Neuronal stem cell (in vitro differentiated cells): ENCODE results near the gene NRAP.
A peak's percentile ranks its signal among the peaks of the same experiment; 100 is the strongest.

Experiments
- DNase-seq: peaks from one replicate; pipeline ENCODE4 v3.0.0-alpha.2; 2013; ENCODE audit warnings: low spot score
- H2AFZ ChIP-seq: one replicate; pipeline ENCODE4 v1.6.1; 2013; ENCODE audit warnings: mild to moderate bottlenecking, low read length, inconsistent platforms
- H2AK5ac ChIP-seq: 2 replicates; pipeline ENCODE4 v1.6.1; 2013; ENCODE audit warnings: low read depth, mild to moderate bottlenecking, inconsistent platforms, low read length, moderate library complexity, mixed read lengths
- H2BK120ac ChIP-seq: 2 replicates; pipeline ENCODE4 v1.6.1; 2013; ENCODE audit warnings: low read depth, mild to moderate bottlenecking, inconsistent platforms, low read length, moderate library complexity, mixed read lengths
- H2BK12ac ChIP-seq: one replicate; pipeline ENCODE4 v1.6.1; 2013; ENCODE audit warnings: low read length, inconsistent platforms
- H2BK15ac ChIP-seq: 2 replicates; pipeline ENCODE4 v1.6.1; 2013; ENCODE audit warnings: mild to moderate bottlenecking, low read length, inconsistent platforms, mixed read lengths
- H2BK5ac ChIP-seq: one replicate; pipeline ENCODE4 v1.6.1; 2013; ENCODE audit warnings: inconsistent platforms, mild to moderate bottlenecking, low read length, moderate library complexity
- H3K14ac ChIP-seq: one replicate; pipeline ENCODE4 v1.6.1; 2013; ENCODE audit warnings: low read length, inconsistent platforms
- H3K18ac ChIP-seq: 2 replicates; pipeline ENCODE4 v1.6.1; 2013; ENCODE audit warnings: low read length, inconsistent platforms
- H3K23ac ChIP-seq: 2 replicates; pipeline ENCODE4 v1.6.1; 2013; ENCODE audit warnings: low read depth, mild to moderate bottlenecking, mixed read lengths, low read length, inconsistent platforms; ENCODE audit not compliant: poor library complexity
- H3K27ac ChIP-seq: replicated peaks from 3 replicates; pipeline ENCODE4 v1.5.1; 2013; ENCODE audit warnings: low read length, inconsistent platforms
- H3K27me3 ChIP-seq, 3 experiments: 2 replicates each; pipeline ENCODE4 v1.6.1; 2013; ENCODE audit warnings: low read length in 3 of 3, mild to moderate bottlenecking in 2 of 3, inconsistent platforms in 1 of 3, low read depth in 1 of 3, mixed read lengths in 1 of 3, moderate library complexity in 1 of 3; ENCODE audit not compliant: control insufficient read depth in 3 of 3, insufficient read depth in 3 of 3
- H3K36me3 ChIP-seq, 2 donors: replicated peaks in 1 of 2; 2 replicates each; pipeline ENCODE4 v1.6.1; 2013; ENCODE audit warnings: low read length in 2 of 2; ENCODE audit not compliant: control insufficient read depth in 2 of 2, insufficient read depth in 2 of 2
- H3K4ac ChIP-seq: 2 replicates; pipeline ENCODE4 v1.6.1; 2013; ENCODE audit warnings: inconsistent platforms, mild to moderate bottlenecking, low read length, moderate library complexity
- H3K4me1 ChIP-seq, 2 donors: 1 replicate in 1 of 2; 2 replicates in 1 of 2; pipeline ENCODE4 v1.6.1; 2013; ENCODE audit warnings: low read length in 2 of 2, low read depth in 1 of 2; ENCODE audit not compliant: control insufficient read depth in 2 of 2, insufficient read depth in 1 of 2
- H3K4me2 ChIP-seq: one replicate; pipeline ENCODE4 v1.6.1; 2013; ENCODE audit warnings: mild to moderate bottlenecking, low read length, inconsistent platforms; ENCODE audit not compliant: insufficient read depth, poor library complexity, severe bottlenecking
- H3K4me3 ChIP-seq, 2 donors: 2 replicates each; pipeline ENCODE4 v1.5.1; 2013; ENCODE audit warnings: low read length in 2 of 2, mild to moderate bottlenecking in 2 of 2, inconsistent platforms in 1 of 2, moderate library complexity in 1 of 2
- H3K79me1 ChIP-seq: one replicate; pipeline ENCODE4 v1.6.1; 2013; ENCODE audit warnings: low read depth, mild to moderate bottlenecking, inconsistent platforms, low read length, moderate library complexity
- H3K9ac ChIP-seq: one replicate; pipeline ENCODE4 v1.6.1; 2013; ENCODE audit warnings: mild to moderate bottlenecking, low read depth, low read length, inconsistent platforms; ENCODE audit not compliant: poor library complexity
- H3K9me3 ChIP-seq, 2 donors: replicated peaks in 1 of 2; 2 replicates each; pipeline versions ENCODE3 to v1.6.1; 2013; ENCODE audit warnings: low read length in 2 of 2, mild to moderate bottlenecking in 2 of 2, inconsistent platforms in 1 of 2, low read depth in 1 of 2, mixed read lengths in 1 of 2, moderate library complexity in 1 of 2; ENCODE audit not compliant: control insufficient read depth in 2 of 2, insufficient read depth in 1 of 2
- H4K8ac ChIP-seq: one replicate; pipeline ENCODE4 v1.6.1; 2013; ENCODE audit warnings: low read depth, mild to moderate bottlenecking, inconsistent platforms, low read length, moderate library complexity
- H4K91ac ChIP-seq: one replicate; pipeline ENCODE4 v1.6.1; 2013; ENCODE audit warnings: low read length, low read depth, mild to moderate bottlenecking, inconsistent platforms; ENCODE audit not compliant: poor library complexity
- WGBS, 2 donors: extraction: QIAGEN DNeasy Blood & Tissue Kit; methylation state at CpG; one replicate each; pipeline ENCODE4 v1.1.7; 2013; ENCODE audit warnings: missing lambda C conversion rate in 2 of 2, mixed read lengths in 1 of 2; ENCODE audit not compliant: insufficient read length in 2 of 2, insufficient replicate concordance in 1 of 2; ENCODE audit errors: extremely low coverage in 2 of 2; 5-methylcytosine and 5-hydroxymethylcytosine counted together

Gene NRAP

DNA sequence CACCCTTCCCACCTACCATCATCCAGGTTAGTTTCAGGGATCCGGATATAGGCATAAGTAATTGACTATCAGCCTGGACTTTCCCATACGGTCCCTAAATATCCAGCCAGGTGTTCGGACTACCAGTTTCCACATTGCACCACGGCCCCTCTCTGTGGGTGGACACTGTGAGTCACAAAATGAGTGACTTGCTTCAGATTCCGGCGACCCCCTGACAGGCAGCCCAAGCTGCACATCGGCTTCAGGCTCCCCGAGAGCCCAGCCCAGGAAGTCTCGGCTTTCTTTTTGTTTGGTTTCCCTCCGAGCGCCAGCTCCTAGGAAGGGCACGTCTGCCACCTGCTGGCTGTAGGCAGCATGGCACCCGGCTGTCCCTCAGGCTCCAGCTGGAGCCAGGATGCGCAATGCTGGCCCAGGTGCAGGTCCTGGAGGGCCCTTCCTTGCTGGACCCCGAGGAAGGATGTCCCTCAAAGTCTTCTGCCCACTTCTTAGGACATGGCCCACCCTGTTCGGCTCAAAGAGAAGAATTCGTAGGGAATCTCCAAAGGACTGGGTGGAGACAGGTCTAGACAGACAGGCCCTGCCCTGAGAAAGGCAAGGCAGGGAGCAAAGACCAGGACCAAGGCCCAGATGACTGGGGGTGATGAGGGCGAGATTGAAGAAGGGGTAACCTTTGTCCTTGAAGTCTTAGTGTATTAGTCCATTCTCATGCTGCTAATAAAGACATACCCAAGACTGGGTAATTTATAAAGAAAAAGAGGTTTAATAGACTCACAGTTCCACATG lies 100.3 kb downstream of the NRAP start:
- H3K4me1 ChIP-seq: peaks cover 3 to 4% of the 10 kb centered on the region in 2 donors
- WGBS, 2 donors: no CpG with 5 or more reads among the region's 18 CpGs
- no peak overlapping the region for H3K4ac ChIP-seq
- H2AFZ ChIP-seq: peak overlapping the region; percentile 83
- H4K91ac ChIP-seq: no peak overlapping the region
- H3K9ac ChIP-seq: no peak overlapping the region
- H3K18ac ChIP-seq: peak overlapping the region; percentile 15
- no peak overlapping the region for H2BK5ac ChIP-seq
- peaks cover 0 to 2% of the 10 kb centered on the region in 2 donors for H3K9me3 ChIP-seq
- no peak overlapping the region for H3K14ac ChIP-seq
- no peak overlapping the region for H3K27ac ChIP-seq
- H2AK5ac ChIP-seq: no peak overlapping the region
- H2BK120ac ChIP-seq: no peak overlapping the region
- H2BK15ac ChIP-seq: no peak overlapping the region
- peak; percentile 77 for DNase-seq
- H2BK12ac ChIP-seq: peak overlapping the region; percentile 14
- no peak overlapping the region for H3K4me2 ChIP-seq
- no peaks in the 10 kb centered on the region for H3K79me1 ChIP-seq
- H3K27me3 ChIP-seq: peaks cover 0 to 29% (median 0%) of the 10 kb centered on the region in 3 experiments
- H3K36me3 ChIP-seq: no peaks in the 10 kb centered on the region
- peak overlapping the region in 1 of 2 donors; percentile 8 for H3K4me3 ChIP-seq
- H3K23ac ChIP-seq: no peak overlapping the region
- H4K8ac ChIP-seq: no peak overlapping the region

GRCh38 chr10:113562704-113563103 lies 101.1 kb downstream of the NRAP start:
- Histone ChIP-seq H3K36me3 (no peaks in the 10 kb centered on the region), H2BK5ac (no peak overlapping the region), H2BK12ac (no peak overlapping the region), H4K91ac (no peak overlapping the region), H3K79me1 (no peaks in the 10 kb centered on the region), H3K14ac (no peak overlapping the region), H3K9ac (no peak overlapping the region), H2BK15ac (no peak overlapping the region), H3K4ac (no peak overlapping the region), H2AK5ac (no peak overlapping the region), H3K4me1 (peaks cover 3 to 7% of the 10 kb centered on the region in 2 donors), H3K4me2 (no peak overlapping the region), H4K8ac (no peak overlapping the region), H3K4me3 (no peak overlapping the region), H3K18ac (no peak overlapping the region), H3K27ac (no peak overlapping the region), H3K27me3 (peaks cover 0 to 37% (median 0%) of the 10 kb centered on the region in 3 experiments), H3K9me3 (peaks cover 0 to 2% of the 10 kb centered on the region in 2 donors), H2AFZ (peak overlapping the region; percentile 83), H3K23ac (no peak overlapping the region), H2BK120ac (no peak overlapping the region)
- no CpG with 5 or more reads among the region's 5 CpGs for WGBS, 2 donors
- no peak for DNase-seq

DNA sequence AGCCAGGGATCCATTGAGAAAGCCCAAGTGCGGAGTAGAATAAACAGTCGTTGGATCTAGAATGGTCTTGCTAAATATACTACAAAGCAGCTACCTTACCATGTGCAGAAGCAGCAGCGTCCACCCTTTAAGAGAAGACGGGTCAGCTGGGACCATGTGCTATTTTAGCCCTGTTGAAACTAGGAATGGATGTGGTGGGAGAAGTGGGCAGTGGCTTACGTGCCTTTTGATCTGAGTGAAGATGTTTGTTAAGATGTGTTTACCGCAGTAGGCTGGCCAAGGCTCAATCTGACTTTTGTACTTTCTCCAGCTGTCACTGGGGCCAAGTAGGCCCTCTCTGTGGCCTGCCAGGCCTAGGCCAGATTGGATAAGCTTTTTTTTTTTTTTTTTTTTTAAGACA lies 101.8 kb downstream of the NRAP start:
- H3K79me1 ChIP-seq: no peaks in the 10 kb centered on the region
- no peak overlapping the region for H3K4me2 ChIP-seq
- peaks cover 3 to 7% of the 10 kb centered on the region in 2 donors for H3K4me1 ChIP-seq
- no peaks in the 10 kb centered on the region for H3K36me3 ChIP-seq
- no peak overlapping the region for H3K27ac ChIP-seq
- H2BK15ac ChIP-seq: no peak overlapping the region
- peaks cover 0 to 2% of the 10 kb centered on the region in 2 donors for H3K9me3 ChIP-seq
- no peak overlapping the region for H2BK12ac ChIP-seq
- peaks cover 0 to 43% (median 0%) of the 10 kb centered on the region in 3 experiments for H3K27me3 ChIP-seq
- no peak overlapping the region for H3K4me3 ChIP-seq
- no peak overlapping the region for H3K14ac ChIP-seq
- H4K91ac ChIP-seq: no peak overlapping the region
- no peak overlapping the region for H4K8ac ChIP-seq
- no peak for DNase-seq
- no peak overlapping the region for H2BK5ac ChIP-seq
- H3K23ac ChIP-seq: no peak overlapping the region
- no peak overlapping the region for H2AFZ ChIP-seq
- H3K18ac ChIP-seq: no peak overlapping the region
- no peak overlapping the region for H3K9ac ChIP-seq
- no peak overlapping the region for H2BK120ac ChIP-seq
- H2AK5ac ChIP-seq: no peak overlapping the region
- WGBS, 2 donors: no CpG with 5 or more reads among the region's 6 CpGs
- H3K4ac ChIP-seq: no peak overlapping the region

- Histone ChIP-seq H2BK5ac (no peak overlapping the region), H3K27ac (no peak overlapping the region), H3K9me3 (peaks cover 0 to 2% of the 10 kb centered on the region in 2 donors), H3K23ac (no peak overlapping the region), H3K4ac (no peak overlapping the region), H3K4me1 (peaks cover 3 to 12% of the 10 kb centered on the region in 2 donors), H2BK12ac (no peak overlapping the region), H3K79me1 (no peaks in the 10 kb centered on the region), H3K9ac (no peak overlapping the region), H3K27me3 (peaks cover 0 to 50% (median 0%) of the 10 kb centered on the region in 3 experiments), H4K8ac (no peak overlapping the region), H4K91ac (no peak overlapping the region), H3K18ac (no peak overlapping the region), H2AK5ac (no peak overlapping the region), H3K14ac (no peak overlapping the region), H3K36me3 (no peaks in the 10 kb centered on the region), H3K4me2 (no peak overlapping the region), H2BK120ac (no peak overlapping the region), H2BK15ac (no peak overlapping the region), H2AFZ (no peak overlapping the region), H3K4me3 (peak overlapping the region in 1 of 2 donors; percentile 19)
- no CpG with 5 or more reads among the region's 3 CpGs for WGBS, 2 donors
- DNase-seq: no peak
Measured at GRCh38 chr10:113561214-113561613, 102.6 kb downstream of the NRAP start.
